Parathyroid adenoma (tissue), 2 donors: ENCODE measurements around the gene TNS3.

Experiments used
- H2AFZ ChIP-seq: fragments of 300-600 bp; sonication (generic); one replicate; pipeline ENCODE4 v1.7.0; 2017; ENCODE audit warnings: antibody characterized with exemption, mild to moderate bottlenecking
- H3K27ac ChIP-seq: fragments of 300-600 bp; sonication (generic); one replicate; pipeline ENCODE4 v1.7.0; 2017
- H3K27me3 ChIP-seq: fragments of 300-600 bp; sonication (generic); one replicate; pipeline ENCODE4 v1.7.0; 2017; ENCODE audit warnings: low read length; ENCODE audit not compliant: control insufficient read depth, insufficient read depth
- H3K36me3 ChIP-seq: fragments of 300-600 bp; sonication (generic); one replicate; pipeline ENCODE4 v1.7.0; 2017; ENCODE audit warnings: low read length; ENCODE audit not compliant: control insufficient read depth, insufficient read depth
- H3K4me1 ChIP-seq: fragments of 300-600 bp; sonication (generic); one replicate; pipeline ENCODE4 v1.7.0; 2017; ENCODE audit warnings: control low read depth
- H3K4me2 ChIP-seq: fragments of 300-600 bp; sonication (generic); one replicate; pipeline ENCODE4 v1.7.0; 2017; ENCODE audit warnings: low read length
- H3K4me3 ChIP-seq: fragments of 300-600 bp; sonication (generic); one replicate; pipeline ENCODE4 v1.7.0; 2017; ENCODE audit warnings: low read depth, low read length
- H3K79me2 ChIP-seq: fragments of 300-600 bp; sonication (generic); one replicate; pipeline ENCODE4 v1.7.0; 2017; ENCODE audit warnings: control low read depth
- H3K9ac ChIP-seq: fragments of 300-600 bp; sonication (generic); one replicate; pipeline ENCODE4 v1.7.0; 2017; ENCODE audit warnings: mild to moderate bottlenecking
- H3K9me3 ChIP-seq: fragments of 300-600 bp; sonication (generic); one replicate; pipeline ENCODE4 v1.7.0; 2017; ENCODE audit warnings: low read length; ENCODE audit not compliant: control insufficient read depth
- CTCF ChIP-seq: fragments of 300-600 bp; sonication (generic); IDR thresholded peaks from one replicate; pipeline ENCODE4 v1.7.0; 2017; ENCODE audit warnings: antibody characterized with exemption, mild to moderate bottlenecking
- donor health status: primary hyperparathyroidism.

TNS3 gene

GRCh38 chr7:47526466-47526865, 55.4 kb downstream of the TNS3 start:
- Histone ChIP-seq H3K27ac (no peak overlapping the region), H3K79me2 (peaks cover 26% of the 10 kb centered on the region), H2AFZ (no peak overlapping the region), H3K4me3 (no peak overlapping the region), H3K27me3 (no peaks in the 10 kb centered on the region), H3K4me2 (no peak overlapping the region), H3K36me3 (no peaks in the 10 kb centered on the region), H3K4me1 (no peaks in the 10 kb centered on the region), H3K9ac (no peak overlapping the region), H3K9me3 (no peaks in the 10 kb centered on the region)
- no peak for TF ChIP-seq CTCF

- Histone ChIP-seq H3K4me3 (no peak overlapping the region), H3K79me2 (peaks cover 29% of the 10 kb centered on the region), H3K9ac (no peak overlapping the region), H3K27ac (no peak overlapping the region), H2AFZ (no peak overlapping the region), H3K27me3 (no peaks in the 10 kb centered on the region), H3K4me2 (no peak overlapping the region), H3K9me3 (no peaks in the 10 kb centered on the region), H3K4me1 (no peaks in the 10 kb centered on the region), H3K36me3 (no peaks in the 10 kb centered on the region)
- no peak for TF ChIP-seq CTCF
These were observed 56.8 kb downstream of the TNS3 start for GRCh38 chr7:47525066-47525623.

- H3K79me2 ChIP-seq: peaks cover 29% of the 10 kb centered on the region
- H3K27me3 ChIP-seq: no peaks in the 10 kb centered on the region
- H3K4me3 ChIP-seq: no peak overlapping the region
- no peaks in the 10 kb centered on the region for H3K9me3 ChIP-seq
- H3K4me2 ChIP-seq: no peak overlapping the region
- H2AFZ ChIP-seq: no peak overlapping the region
- TF ChIP-seq CTCF: no peak
- no peaks in the 10 kb centered on the region for H3K36me3 ChIP-seq
- H3K9ac ChIP-seq: no peak overlapping the region
- H3K4me1 ChIP-seq: no peaks in the 10 kb centered on the region
- H3K27ac ChIP-seq: no peak overlapping the region
These were observed 58.5 kb downstream of the TNS3 start for GRCh38 chr7:47523401-47523800.

GRCh38 chr7:47521816-47522561, 59.9 kb downstream of the TNS3 start:
- H3K4me3 ChIP-seq: no peak overlapping the region
- no peak overlapping the region for H2AFZ ChIP-seq
- H3K4me1 ChIP-seq: no peaks in the 10 kb centered on the region
- H3K9me3 ChIP-seq: no peaks in the 10 kb centered on the region
- no peaks in the 10 kb centered on the region for H3K27me3 ChIP-seq
- H3K9ac ChIP-seq: no peak overlapping the region
- no peak overlapping the region for H3K27ac ChIP-seq
- peaks cover 31% of the 10 kb centered on the region for H3K79me2 ChIP-seq
- no peak overlapping the region for H3K4me2 ChIP-seq
- H3K36me3 ChIP-seq: no peaks in the 10 kb centered on the region
- TF ChIP-seq CTCF: no peak
